Ovary (tissue), 3 donors: ENCODE results near the gene TDO2.

Source experiments
- EP300 ChIP-seq: sonication (generic); formaldehyde crosslinking; IDR thresholded peaks from one replicate; pipeline ENCODE4 v1.6.1; 2017; ENCODE audit warnings: antibody characterized with exemption
- POLR2A ChIP-seq: fragments of 450-650 bp; IDR thresholded peaks from one replicate; pipeline ENCODE4 v1.6.1; 2017; ENCODE audit warnings: antibody characterized with exemption, mild to moderate bottlenecking, moderate library complexity
- TF ChIP-seq, protein P1 (sequence below), 3 donors: fragments of 450-650 bp in 2 of 3; fragments of 200-600 bp in 1 of 3; IDR thresholded peaks; one replicate each; pipeline versions ENCODE4 v1.5.1 to v1.8.0; 2016 to 2022; ENCODE audit warnings: antibody characterized with exemption in 3 of 3, mild to moderate bottlenecking in 1 of 3
- donor health status: DM: no; HTN: no; CAD: no.

DNA sequence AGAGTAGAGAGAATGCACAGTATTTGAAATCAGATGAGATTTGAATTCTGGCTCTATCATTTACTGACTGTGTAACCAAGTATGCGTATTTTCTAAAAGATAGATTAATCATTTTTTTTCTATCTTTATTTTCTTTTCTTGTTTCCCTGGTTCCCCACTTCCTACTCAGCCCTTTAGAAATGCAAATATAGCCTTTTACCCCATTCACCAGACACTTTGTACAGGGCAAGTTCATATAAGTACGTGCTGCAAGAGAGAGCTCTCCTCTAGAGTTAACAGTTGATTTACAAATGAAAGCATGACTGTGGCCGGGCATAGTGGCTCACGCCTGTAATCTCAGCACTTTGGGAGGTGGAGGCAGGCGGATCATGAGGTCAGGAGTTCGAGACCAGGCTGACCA, 17.8 kb upstream of the TDO2 start:
- TF ChIP-seq, protein P1, sequence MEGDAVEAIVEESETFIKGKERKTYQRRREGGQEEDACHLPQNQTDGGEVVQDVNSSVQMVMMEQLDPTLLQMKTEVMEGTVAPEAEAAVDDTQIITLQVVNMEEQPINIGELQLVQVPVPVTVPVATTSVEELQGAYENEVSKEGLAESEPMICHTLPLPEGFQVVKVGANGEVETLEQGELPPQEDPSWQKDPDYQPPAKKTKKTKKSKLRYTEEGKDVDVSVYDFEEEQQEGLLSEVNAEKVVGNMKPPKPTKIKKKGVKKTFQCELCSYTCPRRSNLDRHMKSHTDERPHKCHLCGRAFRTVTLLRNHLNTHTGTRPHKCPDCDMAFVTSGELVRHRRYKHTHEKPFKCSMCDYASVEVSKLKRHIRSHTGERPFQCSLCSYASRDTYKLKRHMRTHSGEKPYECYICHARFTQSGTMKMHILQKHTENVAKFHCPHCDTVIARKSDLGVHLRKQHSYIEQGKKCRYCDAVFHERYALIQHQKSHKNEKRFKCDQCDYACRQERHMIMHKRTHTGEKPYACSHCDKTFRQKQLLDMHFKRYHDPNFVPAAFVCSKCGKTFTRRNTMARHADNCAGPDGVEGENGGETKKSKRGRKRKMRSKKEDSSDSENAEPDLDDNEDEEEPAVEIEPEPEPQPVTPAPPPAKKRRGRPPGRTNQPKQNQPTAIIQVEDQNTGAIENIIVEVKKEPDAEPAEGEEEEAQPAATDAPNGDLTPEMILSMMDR (IDR thresholded peaks at IDR 0.05) = no peak
- TF ChIP-seq POLR2A (no peak), EP300 (no peak)
